ENCODE measurements around the gene RAC3. TPM values are rescaled to one million over a fixed set of nuclear protein-coding genes. Genes with fewer than 3 reads are reported as not detected.
A peak's percentile ranks its signal among the peaks of the same experiment; 100 is the strongest.

Gene RAC3
- total RNA-seq, 2 experiments from 2014 or later, result 3.3 to 5.3 TPM

DNA sequence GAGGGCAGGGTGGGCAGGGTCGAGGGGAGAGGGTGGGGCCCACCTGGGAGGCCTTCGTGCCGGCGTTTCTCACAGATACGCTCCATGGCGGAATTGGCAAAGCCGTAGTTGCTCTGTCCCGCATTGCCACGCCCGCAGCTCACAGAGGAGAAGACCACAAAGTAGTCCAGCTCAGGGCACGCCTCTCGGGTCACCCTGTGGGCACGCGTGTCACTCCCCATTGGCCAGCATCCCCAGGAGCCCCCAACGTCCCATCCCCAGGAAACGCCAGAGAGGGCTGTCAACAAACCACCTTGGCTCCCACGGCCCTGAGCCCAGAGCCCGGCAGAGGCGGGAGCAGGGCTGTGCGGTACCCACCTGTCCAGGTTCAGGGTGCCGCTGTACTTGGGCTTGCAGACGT is 50.5 kb downstream of the RAC3 start:
- Mint-ChIP-seq H3K4me1 (ENCODE audit: low read depth) (no peaks in the 10 kb centered on the region), H3K27ac (no peak overlapping the region), H3K9me3 (no peaks in the 10 kb centered on the region), H3K27me3 (no peaks in the 10 kb centered on the region), H3K4me3 (no peak overlapping the region), H3K36me3 (ENCODE audit: low read depth) (peaks cover 30% of the 10 kb centered on the region)
- no peak overlapping the region for H3K4me3 ChIP-seq (ENCODE audit: low read length)
- intact Hi-C loops (cut with DNase I, micrococcal nuclease), result no loop called here
- H3K27ac ChIP-seq (ENCODE audit: low read depth in 1 of 2, low read length in 2 of 2), result no peak overlapping the region
- no peaks in the 10 kb centered on the region for H3K4me1 ChIP-seq (ENCODE audit: insufficient read depth, low read length)
- no peak for ATAC-seq (ENCODE audit: poor library complexity)
- TF ChIP-seq, protein P1, sequence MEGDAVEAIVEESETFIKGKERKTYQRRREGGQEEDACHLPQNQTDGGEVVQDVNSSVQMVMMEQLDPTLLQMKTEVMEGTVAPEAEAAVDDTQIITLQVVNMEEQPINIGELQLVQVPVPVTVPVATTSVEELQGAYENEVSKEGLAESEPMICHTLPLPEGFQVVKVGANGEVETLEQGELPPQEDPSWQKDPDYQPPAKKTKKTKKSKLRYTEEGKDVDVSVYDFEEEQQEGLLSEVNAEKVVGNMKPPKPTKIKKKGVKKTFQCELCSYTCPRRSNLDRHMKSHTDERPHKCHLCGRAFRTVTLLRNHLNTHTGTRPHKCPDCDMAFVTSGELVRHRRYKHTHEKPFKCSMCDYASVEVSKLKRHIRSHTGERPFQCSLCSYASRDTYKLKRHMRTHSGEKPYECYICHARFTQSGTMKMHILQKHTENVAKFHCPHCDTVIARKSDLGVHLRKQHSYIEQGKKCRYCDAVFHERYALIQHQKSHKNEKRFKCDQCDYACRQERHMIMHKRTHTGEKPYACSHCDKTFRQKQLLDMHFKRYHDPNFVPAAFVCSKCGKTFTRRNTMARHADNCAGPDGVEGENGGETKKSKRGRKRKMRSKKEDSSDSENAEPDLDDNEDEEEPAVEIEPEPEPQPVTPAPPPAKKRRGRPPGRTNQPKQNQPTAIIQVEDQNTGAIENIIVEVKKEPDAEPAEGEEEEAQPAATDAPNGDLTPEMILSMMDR (IDR thresholded peaks at IDR 0.05), result no peak
- H3K27me3 ChIP-seq (ENCODE audit: control insufficient read depth in 1 of 2, insufficient read depth in 2 of 2, low read length in 2 of 2), result no peaks in the 10 kb centered on the region
- ChIA-PET POLR2A (no interaction called here), CTCF (no interaction called here)
- H3K36me3 ChIP-seq (ENCODE audit: insufficient read depth, low read length), result peaks cover 67% of the 10 kb centered on the region
- peak in 1 of 14 experiments; percentile 3 for DNase-seq
- no peaks in the 10 kb centered on the region for H3K9me3 ChIP-seq (ENCODE audit: control insufficient read depth in 1 of 2, insufficient read depth in 1 of 2, low read length in 2 of 2)

DNA sequence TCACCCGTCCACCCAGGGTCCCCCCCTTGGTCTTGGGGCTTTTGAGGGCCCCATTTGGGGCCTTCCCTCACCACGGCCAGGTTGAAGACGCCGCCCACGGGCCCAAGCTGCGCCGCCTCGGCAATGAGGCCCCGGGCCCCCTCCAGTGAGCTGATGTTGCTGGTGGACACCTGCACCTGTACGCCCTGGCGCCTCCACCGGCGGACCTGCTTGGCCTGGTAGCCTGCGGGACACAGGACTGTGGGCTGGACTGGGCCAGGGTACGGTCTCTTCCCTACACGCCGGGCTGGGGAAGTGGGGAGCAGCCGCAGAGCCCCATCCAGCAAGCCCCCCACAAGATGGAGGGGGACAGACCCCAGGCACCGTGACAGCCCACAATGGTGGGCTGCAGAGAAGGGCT is 51.0 kb downstream of the RAC3 start:
- H3K36me3 ChIP-seq (ENCODE audit: insufficient read depth, low read length), result peaks cover 72% of the 10 kb centered on the region
- Mint-ChIP-seq H3K27me3 (no peaks in the 10 kb centered on the region), H3K9me3 (no peaks in the 10 kb centered on the region), H3K4me1 (ENCODE audit: low read depth) (no peaks in the 10 kb centered on the region), H3K4me3 (no peak overlapping the region), H3K36me3 (ENCODE audit: low read depth) (peaks cover 30% of the 10 kb centered on the region), H3K27ac (no peak overlapping the region)
- intact Hi-C loops (cut with DNase I, micrococcal nuclease), result no loop called here
- TF ChIP-seq, protein P1 (IDR thresholded peaks at IDR 0.05), result no peak
- ATAC-seq (ENCODE audit: poor library complexity) (no peak), DNase-seq (peak in 1 of 14 experiments; percentile 0)
- no peaks in the 10 kb centered on the region for H3K27me3 ChIP-seq (ENCODE audit: control insufficient read depth in 1 of 2, insufficient read depth in 2 of 2, low read length in 2 of 2)
- no peak overlapping the region for H3K27ac ChIP-seq (ENCODE audit: low read depth in 1 of 2, low read length in 2 of 2)
- no peaks in the 10 kb centered on the region for H3K9me3 ChIP-seq (ENCODE audit: control insufficient read depth in 1 of 2, insufficient read depth in 1 of 2, low read length in 2 of 2)
- POLR2A ChIA-PET, result no interaction called here
- no peaks in the 10 kb centered on the region for H3K4me1 ChIP-seq (ENCODE audit: insufficient read depth, low read length)
- CTCF ChIA-PET, result no interaction called here
- H3K4me3 ChIP-seq (ENCODE audit: low read length), result no peak overlapping the region

DNA sequence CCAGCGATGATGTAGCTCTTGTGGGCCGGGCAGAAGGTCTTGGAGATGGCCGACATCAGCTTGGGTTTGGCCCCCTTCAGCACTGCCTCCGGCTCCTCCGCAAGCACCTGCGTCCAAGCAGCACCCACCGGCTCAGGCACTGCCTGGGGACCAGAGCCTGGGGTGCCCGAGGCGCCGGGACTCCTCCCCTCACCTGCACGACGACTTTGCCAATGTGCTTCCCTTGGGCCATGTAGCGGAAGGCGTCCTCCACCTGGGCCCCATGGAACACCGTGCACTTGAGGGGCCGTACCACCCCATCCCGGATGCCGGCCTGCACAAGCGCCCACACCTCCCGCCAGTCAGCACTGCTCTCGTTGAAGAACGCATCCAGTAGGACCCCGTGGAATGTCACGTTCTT is 51.5 kb downstream of the RAC3 start:
- TF ChIP-seq, protein P1 (IDR thresholded peaks at IDR 0.05), result no peak
- POLR2A ChIA-PET, result no interaction called here
- Histone ChIP-seq H3K4me3 (ENCODE audit: low read length) (no peak overlapping the region), H3K27me3 (ENCODE audit: control insufficient read depth in 1 of 2, insufficient read depth in 2 of 2, low read length in 2 of 2) (no peaks in the 10 kb centered on the region), H3K9me3 (ENCODE audit: control insufficient read depth in 1 of 2, insufficient read depth in 1 of 2, low read length in 2 of 2) (no peaks in the 10 kb centered on the region), H3K36me3 (ENCODE audit: insufficient read depth, low read length) (peaks cover 77% of the 10 kb centered on the region), H3K27ac (ENCODE audit: low read depth in 1 of 2, low read length in 2 of 2) (peak overlapping the region in 1 of 2 donors; percentile 44), H3K4me1 (ENCODE audit: insufficient read depth, low read length) (no peaks in the 10 kb centered on the region)
- Mint-ChIP-seq H3K27me3 (no peaks in the 10 kb centered on the region), H3K9me3 (no peaks in the 10 kb centered on the region), H3K4me1 (ENCODE audit: low read depth) (no peaks in the 10 kb centered on the region), H3K27ac (no peak overlapping the region), H3K36me3 (ENCODE audit: low read depth) (peaks cover 30% of the 10 kb centered on the region), H3K4me3 (no peak overlapping the region)
- CTCF ChIA-PET, result no interaction called here
- ATAC-seq (ENCODE audit: poor library complexity) (no peak), DNase-seq (no peak)
- intact Hi-C loops (cut with DNase I, micrococcal nuclease), result no loop called here

Other genes with a start within 250 kb of the RAC3 start
- not detected for gene GCGR, start 227.5 kb upstream of the RAC3 start, total RNA-seq
- gene MCRIP1, start 198.4 kb upstream of the RAC3 start, total RNA-seq, result 10 to 100 TPM; 36.9 to 37.7 TPM
- gene PPP1R27, start 196.6 kb upstream of the RAC3 start, total RNA-seq, result not detected
- gene P4HB, start 171.1 kb upstream of the RAC3 start, total RNA-seq, result 100 to 1,000 TPM; 223 to 233 TPM
- gene ARHGDIA, start 160.3 kb upstream of the RAC3 start, total RNA-seq, result 100 to 1,000 TPM; 706 to 715 TPM
- 100 to 1,000 TPM in 1 of 2 experiments, 10 to 100 TPM in 1; 93.3 to 101 TPM for gene ALYREF, start 140.1 kb upstream of the RAC3 start, total RNA-seq
- gene ANAPC11, start 140.0 kb upstream of the RAC3 start, total RNA-seq, result 10 to 100 TPM; 27.9 to 28.9 TPM
- under 1 TPM in 1 of 2 experiments, not detected in 1; 0.20 TPM for gene NPB, start 129.4 kb upstream of the RAC3 start, total RNA-seq
- 10 to 100 TPM; 18.7 to 18.9 TPM for gene PCYT2, start 120.3 kb upstream of the RAC3 start, total RNA-seq
- 10 to 100 TPM; 56.7 to 57.5 TPM for gene SIRT7, start 113.5 kb upstream of the RAC3 start, total RNA-seq
- 10 to 100 TPM; 10.8 to 13.3 TPM for gene MAFG, start 103.9 kb upstream of the RAC3 start, total RNA-seq
- 1 to 10 TPM in 1 of 2 experiments, under 1 TPM in 1; 0.38 to 1.0 TPM for gene PYCR1, start 94.4 kb upstream of the RAC3 start, total RNA-seq
- not detected for gene MYADML2, start 84.4 kb upstream of the RAC3 start, total RNA-seq
- not detected for gene NOTUM, start 70.5 kb upstream of the RAC3 start, total RNA-seq
- 10 to 100 TPM; 19.1 to 22.7 TPM for gene ASPSCR1, start 54.0 kb upstream of the RAC3 start, total RNA-seq
- gene CENPX, start 8.8 kb upstream of the RAC3 start, total RNA-seq, result 10 to 100 TPM; 14.9 to 19.6 TPM
- 10 to 100 TPM; 17.7 to 17.9 TPM for gene LRRC45, start 8.4 kb upstream of the RAC3 start, total RNA-seq
- 100 to 1,000 TPM; 103 to 119 TPM for gene DCXR, start 6.0 kb downstream of the RAC3 start, total RNA-seq
- gene RFNG, start 20.1 kb downstream of the RAC3 start, total RNA-seq, result 10 to 100 TPM; 28.1 to 31.2 TPM
- gene GPS1, start 20.2 kb downstream of the RAC3 start, total RNA-seq, result 10 to 100 TPM; 64.6 to 69.3 TPM
- gene DUS1L, start 34.1 kb downstream of the RAC3 start, total RNA-seq, result 100 to 1,000 TPM; 160 to 163 TPM
- 100 to 1,000 TPM; 168 to 174 TPM for gene FASN, start 66.6 kb downstream of the RAC3 start, total RNA-seq
- gene CCDC57, start 181.2 kb downstream of the RAC3 start, total RNA-seq, result 100 to 1,000 TPM; 129 to 135 TPM
- gene SLC16A3, start 197.4 kb downstream of the RAC3 start, total RNA-seq, result 10 to 100 TPM; 93.4 to 99.0 TPM
- 100 to 1,000 TPM; 277 to 286 TPM for gene CSNK1D, start 242.0 kb downstream of the RAC3 start, total RNA-seq

Data from CD4-positive, alpha-beta T cell (primary cell).